ENCODE results near the gene UNC5A. TPM values are rescaled to one million over a fixed set of nuclear protein-coding genes. Genes with fewer than 3 reads are reported as not detected.

UNC5A gene
- total RNA-seq, 4 donors from 2014 or later, result 0.19 TPM; not detected in 3

GRCh38 chr5:176788091-176788490 lies 22.3 kb upstream of the UNC5A start:
- Histone ChIP-seq H3K4me3 (no peak overlapping the region), H3K27me3 (peaks cover 0 to 91% (median 0%) of the 10 kb centered on the region in 4 donors), H3K36me3 (no peaks in the 10 kb centered on the region), H3K4me1 (no peaks in the 10 kb centered on the region), H3K27ac (no peak overlapping the region), H3K9me3 (no peaks in the 10 kb centered on the region)
- intact Hi-C loops (cut with DNase I), result no loop called here
- no peak for DNase-seq
- WGBS, 2 donors, result 50 to 52% methylated on average over 7 of the region's 7 CpGs
- TF ChIP-seq POLR2A (IDR thresholded peaks at IDR 0.05) (no peak), CTCF (IDR thresholded peaks at IDR 0.05) (no peak)

GRCh38 chr5:176788941-176789872 lies 21.2 kb upstream of the UNC5A start:
- Histone ChIP-seq H3K4me3 (no peak overlapping the region), H3K4me1 (no peaks in the 10 kb centered on the region), H3K9me3 (no peaks in the 10 kb centered on the region), H3K36me3 (no peaks in the 10 kb centered on the region), H3K27ac (no peak overlapping the region), H3K27me3 (peaks cover 0 to 100% (median 0%) of the 10 kb centered on the region in 4 donors)
- DNase-seq, result no peak
- intact Hi-C loops (cut with DNase I), result no loop called here
- TF ChIP-seq POLR2A (IDR thresholded peaks at IDR 0.05), result no peak
- TF ChIP-seq CTCF (IDR thresholded peaks at IDR 0.05), result no peak
- WGBS, 2 donors, result 38 to 58% methylated on average over 17 of the region's 20 CpGs

- H3K27ac ChIP-seq, result no peak overlapping the region
- H3K27me3 ChIP-seq, result peaks cover 0 to 100% (median 0%) of the 10 kb centered on the region in 4 donors
- H3K9me3 ChIP-seq, result no peaks in the 10 kb centered on the region
- no peaks in the 10 kb centered on the region for H3K4me1 ChIP-seq
- no peaks in the 10 kb centered on the region for H3K36me3 ChIP-seq
- 53 to 58% methylated on average over 4 to 5 of the region's 15 CpGs for whole genome bisulfite sequencing, 2 donors
- TF ChIP-seq POLR2A (IDR thresholded peaks at IDR 0.05), result no peak
- TF ChIP-seq CTCF (IDR thresholded peaks at IDR 0.05), result no peak
- no peak overlapping the region for H3K4me3 ChIP-seq
- DNase-seq, result no peak
- intact Hi-C loops (cut with DNase I), result no loop called here
Measured at GRCh38 chr5:176789873-176790615, 20.3 kb upstream of the UNC5A start.

- peaks cover 0 to 100% (median 0%) of the 10 kb centered on the region in 4 donors for H3K27me3 ChIP-seq
- H3K4me1 ChIP-seq, result no peaks in the 10 kb centered on the region
- no peaks in the 10 kb centered on the region for H3K9me3 ChIP-seq
- TF ChIP-seq CTCF (IDR thresholded peaks at IDR 0.05), result no peak
- no peak for TF ChIP-seq POLR2A (IDR thresholded peaks at IDR 0.05)
- H3K36me3 ChIP-seq, result no peaks in the 10 kb centered on the region
- 59 to 76% methylated on average over 3 to 5 of the region's 5 CpGs for WGBS, 2 donors
- no peak overlapping the region for H3K4me3 ChIP-seq
- intact Hi-C loops (cut with DNase I), result no loop called here
- no peak overlapping the region for H3K27ac ChIP-seq
- no peak for DNase-seq
Measured at GRCh38 chr5:176790941-176791340, 19.4 kb upstream of the UNC5A start.
